Measurements from ENCODE around the gene TRIM66. TPM values are rescaled to one million over a fixed set of nuclear protein-coding genes. Genes with fewer than 3 reads are reported as not detected.

TRIM66 gene
- total RNA-seq, 4 donors from 2014 or later: 2.2 to 5.4 (median 3.1) TPM

GRCh38 chr11:8634498-8634897 is 48.0 kb downstream of the TRIM66 start:
- intact Hi-C loops (cut with DNase I): no loop called here
- Histone ChIP-seq H3K9me3 (no peaks in the 10 kb centered on the region), H3K4me1 (peaks cover 0 to 9% (median 2%) of the 10 kb centered on the region in 4 donors)

GRCh38 chr11:8631395-8632118 is 50.9 kb downstream of the TRIM66 start:
- no peak overlapping the region for H3K4me3 ChIP-seq
- no peak for TF ChIP-seq EP300 (IDR thresholded peaks at IDR 0.05)
- TF ChIP-seq POLR2AphosphoS5 (IDR thresholded peaks at IDR 0.05): no peak
- TF ChIP-seq POLR2A (IDR thresholded peaks at IDR 0.05; ENCODE audit: low read depth): no peak
- no peak for TF ChIP-seq CTCF (IDR thresholded peaks at IDR 0.05)
- no peak for DNase-seq (ENCODE audit: extremely low spot score)
- no peak overlapping the region for H3K27ac ChIP-seq (replicated peaks in 1 of 4)
- intact Hi-C loops (cut with DNase I): no loop called here
- H3K4me1 ChIP-seq: peaks cover 0 to 9% (median 2%) of the 10 kb centered on the region in 4 donors
- no peaks in the 10 kb centered on the region for H3K27me3 ChIP-seq
- WGBS: 75% methylated on average over 6 of the region's 6 CpGs
- peaks cover 5 to 34% (median 19%) of the 10 kb centered on the region in 4 donors for H3K36me3 ChIP-seq
- H3K9me3 ChIP-seq: no peaks in the 10 kb centered on the region

More at GRCh38 chr11:8634498-8634897, 48.0 kb downstream of the TRIM66 start:
- Histone ChIP-seq H3K36me3 (peaks cover 13 to 63% (median 29%) of the 10 kb centered on the region in 4 donors), H3K27ac (replicated peaks in 1 of 4) (no peak overlapping the region), H3K27me3 (no peaks in the 10 kb centered on the region), H3K4me3 (no peak overlapping the region)
- WGBS: 98% methylated on average over 6 of the region's 6 CpGs
- no peak for TF ChIP-seq EP300 (IDR thresholded peaks at IDR 0.05)
- no peak for TF ChIP-seq CTCF (IDR thresholded peaks at IDR 0.05)
- TF ChIP-seq POLR2A (IDR thresholded peaks at IDR 0.05; ENCODE audit: low read depth): no peak
- no peak for TF ChIP-seq POLR2AphosphoS5 (IDR thresholded peaks at IDR 0.05)
- DNase-seq (ENCODE audit: extremely low spot score): no peak

- H3K9me3 ChIP-seq: no peaks in the 10 kb centered on the region
- H3K27ac ChIP-seq (replicated peaks in 1 of 4): no peak overlapping the region
- H3K4me3 ChIP-seq: no peak overlapping the region
- H3K4me1 ChIP-seq: no peaks in the 10 kb centered on the region
- intact Hi-C loops (cut with DNase I): no loop called here
- H3K36me3 ChIP-seq: peaks cover 4 to 61% (median 26%) of the 10 kb centered on the region in 4 donors
- no peak for TF ChIP-seq POLR2A (IDR thresholded peaks at IDR 0.05; ENCODE audit: low read depth)
- no peak for TF ChIP-seq EP300 (IDR thresholded peaks at IDR 0.05)
- TF ChIP-seq POLR2AphosphoS5 (IDR thresholded peaks at IDR 0.05): no peak
- no peak for TF ChIP-seq CTCF (IDR thresholded peaks at IDR 0.05)
- no CpG with 5 or more reads among the region's 2 CpGs for WGBS
- no peaks in the 10 kb centered on the region for H3K27me3 ChIP-seq
- no peak for DNase-seq (ENCODE audit: extremely low spot score)
These were observed 57.8 kb downstream of the TRIM66 start for GRCh38 chr11:8624698-8625097.

GRCh38 chr11:8621147-8621546 is 61.3 kb downstream of the TRIM66 start:
- Histone ChIP-seq H3K4me3 (no peak overlapping the region), H3K36me3 (peaks cover 8 to 97% (median 42%) of the 10 kb centered on the region in 4 donors), H3K4me1 (no peaks in the 10 kb centered on the region), H3K27ac (replicated peaks in 1 of 4) (no peak overlapping the region), H3K27me3 (no peaks in the 10 kb centered on the region), H3K9me3 (no peaks in the 10 kb centered on the region)
- WGBS: 94% methylated on average over 3 of the region's 4 CpGs
- no peak for DNase-seq (ENCODE audit: extremely low spot score)
- TF ChIP-seq POLR2A (IDR thresholded peaks at IDR 0.05; ENCODE audit: low read depth): no peak
- TF ChIP-seq POLR2AphosphoS5 (IDR thresholded peaks at IDR 0.05): no peak
- no peak for TF ChIP-seq EP300 (IDR thresholded peaks at IDR 0.05)
- TF ChIP-seq CTCF (IDR thresholded peaks at IDR 0.05): no peak
- intact Hi-C loops (cut with DNase I): no loop called here
